GM10266 (cell line): Measurements from ENCODE around the gene NCCRP1.

Experiments used
- DNase-seq: peaks from one replicate; pipeline ENCODE4 v3.0.0; 2012; ENCODE audit errors: extremely low spot score
- CTCF ChIP-seq: IDR thresholded peaks from 2 replicates; pipeline ENCODE4 v1.5.1; 2012; ENCODE audit warnings: mild to moderate bottlenecking, low read depth; ENCODE audit not compliant: control insufficient read depth, insufficient read depth; ENCODE audit errors: missing control alignments

The NCCRP1 gene

GRCh38 chr19:39154100-39154628, 42.6 kb upstream of the NCCRP1 start:
- no peak for TF ChIP-seq CTCF
- DNase-seq: no peak

GRCh38 chr19:39154629-39155100, 42.1 kb upstream of the NCCRP1 start:
- DNase-seq: no peak

GRCh38 chr19:39155114-39155700, 41.6 kb upstream of the NCCRP1 start:
- no peak for DNase-seq

More at GRCh38 chr19:39154629-39155100, 42.1 kb upstream of the NCCRP1 start:
- no peak for TF ChIP-seq CTCF

GRCh38 chr19:39155741-39156140, 41.0 kb upstream of the NCCRP1 start:
- DNase-seq: no peak
- TF ChIP-seq CTCF: no peak

More at GRCh38 chr19:39155114-39155700, 41.6 kb upstream of the NCCRP1 start:
- no peak for TF ChIP-seq CTCF

- no peak for TF ChIP-seq CTCF
- DNase-seq: no peak
Observed at GRCh38 chr19:39156326-39157230, 40.2 kb upstream of the NCCRP1 start.

GRCh38 chr19:39157275-39157996, 39.3 kb upstream of the NCCRP1 start:
- TF ChIP-seq CTCF: no peak
- DNase-seq: no peak
